NCI-H146 treated with DMSO at 0.1 percent for 48 hours (cell line): Measurements from ENCODE around the gene ANTXR1.

ENCODE experiments used
- DNase-seq: peaks from one replicate; lab custom pipeline; 2025; ENCODE audit not compliant: unreplicated experiment; lab: John Stamatoyannopoulos, UW

ANTXR1 gene

GRCh38 chr2:69003731-69004130, 9.2 kb upstream of the ANTXR1 start:
- DNase-seq = no peak

- no peak for DNase-seq
These were observed 5.8 kb upstream of the ANTXR1 start for GRCh38 chr2:69007169-69007568.

GRCh38 chr2:69007603-69008002, 5.4 kb upstream of the ANTXR1 start:
- no peak for DNase-seq

GRCh38 chr2:69010437-69011194, 2.4 kb upstream of the ANTXR1 start:
- DNase-seq = no peak

- no peak for DNase-seq
These were observed 1.3 kb upstream of the ANTXR1 start for GRCh38 chr2:69011611-69012157.

GRCh38 chr2:69012310-69013141, 453 bp upstream of the ANTXR1 start:
- no peak for DNase-seq

- DNase-seq = no peak
These were observed 1.2 kb downstream of the ANTXR1 start for GRCh38 chr2:69013840-69014821.

GRCh38 chr2:69017080-69017479, 4.1 kb downstream of the ANTXR1 start:
- DNase-seq = no peak

- no peak for DNase-seq
These were observed 4.9 kb downstream of the ANTXR1 start for GRCh38 chr2:69017835-69018234.

- DNase-seq = no peak
These were observed 5.7 kb downstream of the ANTXR1 start for GRCh38 chr2:69018678-69019095.

- no peak for DNase-seq
These were observed 7.8 kb downstream of the ANTXR1 start for GRCh38 chr2:69020496-69021426.

GRCh38 chr2:69021727-69022126, 8.7 kb downstream of the ANTXR1 start:
- DNase-seq = no peak

- DNase-seq = no peak
These were observed 9.6 kb downstream of the ANTXR1 start for GRCh38 chr2:69022548-69022947.

GRCh38 chr2:69023236-69023635, 10.3 kb downstream of the ANTXR1 start:
- DNase-seq = no peak

GRCh38 chr2:69026026-69026425, 13.0 kb downstream of the ANTXR1 start:
- peak; percentile 0 for DNase-seq

- no peak for DNase-seq
These were observed 13.9 kb downstream of the ANTXR1 start for GRCh38 chr2:69026691-69027459.

GRCh38 chr2:69030800-69031428, 17.9 kb downstream of the ANTXR1 start:
- no peak for DNase-seq

- no peak for DNase-seq
These were observed 18.5 kb downstream of the ANTXR1 start for GRCh38 chr2:69031466-69031865.

GRCh38 chr2:69032336-69032735, 19.4 kb downstream of the ANTXR1 start:
- DNase-seq = no peak
